Ishikawa (cell line): ENCODE data around the gene AUTS2.

Experiments
- FOXM1 ChIP-seq: IDR thresholded peaks from 2 replicates; pipeline ENCODE4 v1.6.1; 2012; ENCODE audit warnings: low read depth, borderline replicate concordance
- RAD21 ChIP-seq: IDR thresholded peaks from 2 replicates; pipeline ENCODE4 v1.6.1; 2012; ENCODE audit warnings: low read depth
- TCF12 ChIP-seq: IDR thresholded peaks from 2 replicates; pipeline ENCODE4 v1.6.1; 2012; ENCODE audit warnings: low read depth

DNA sequence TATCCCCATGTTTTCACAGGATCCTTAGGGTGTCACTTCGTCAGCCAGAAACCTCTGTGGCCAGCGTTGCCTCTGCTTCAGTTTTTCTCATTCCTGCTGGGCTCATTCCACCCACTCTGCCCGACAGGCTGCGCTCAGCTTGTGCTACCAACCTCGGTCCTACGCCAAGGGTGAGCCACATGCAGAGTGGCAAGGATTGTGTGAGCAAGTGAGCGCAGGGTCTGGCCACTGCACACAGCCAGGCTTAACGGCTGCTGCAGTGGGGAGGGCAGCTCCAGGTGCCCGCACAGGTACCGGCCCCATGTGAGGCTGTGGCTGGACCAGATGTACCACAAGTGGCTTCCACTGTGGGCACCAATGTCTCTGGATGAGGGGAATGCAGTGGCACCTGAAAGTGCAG lies 329.2 kb downstream of the AUTS2 start:
- TF ChIP-seq FOXM1, result no peak
- no peak for TF ChIP-seq TCF12
- no peak for TF ChIP-seq RAD21
